Fibroblast of lung (primary cell): Measurements from ENCODE around the gene CLSTN2.

ENCODE experiments used
- EZH2 ChIP-seq: IDR thresholded peaks from 2 replicates; pipeline ENCODE4 v1.5.1; 2012; ENCODE audit warnings: low read length, control low read depth, mild to moderate bottlenecking; ENCODE audit errors: missing control alignments
- TF ChIP-seq, protein P1 (sequence below), 2 donors: IDR thresholded peaks in 1 of 2; conservative IDR thresholded peaks in 1 of 2; 1 replicate in 1 of 2; 2 replicates in 1 of 2; pipeline ENCODE4 v1.5.1; 2011 to 2012; ENCODE audit warnings: low read length in 2 of 2, control low read depth in 1 of 2, inconsistent platforms in 1 of 2, low read depth in 1 of 2, mild to moderate bottlenecking in 1 of 2

GRCh38 chr3:140145528-140145927 is 210.5 kb downstream of the CLSTN2 start:
- TF ChIP-seq, protein P1, sequence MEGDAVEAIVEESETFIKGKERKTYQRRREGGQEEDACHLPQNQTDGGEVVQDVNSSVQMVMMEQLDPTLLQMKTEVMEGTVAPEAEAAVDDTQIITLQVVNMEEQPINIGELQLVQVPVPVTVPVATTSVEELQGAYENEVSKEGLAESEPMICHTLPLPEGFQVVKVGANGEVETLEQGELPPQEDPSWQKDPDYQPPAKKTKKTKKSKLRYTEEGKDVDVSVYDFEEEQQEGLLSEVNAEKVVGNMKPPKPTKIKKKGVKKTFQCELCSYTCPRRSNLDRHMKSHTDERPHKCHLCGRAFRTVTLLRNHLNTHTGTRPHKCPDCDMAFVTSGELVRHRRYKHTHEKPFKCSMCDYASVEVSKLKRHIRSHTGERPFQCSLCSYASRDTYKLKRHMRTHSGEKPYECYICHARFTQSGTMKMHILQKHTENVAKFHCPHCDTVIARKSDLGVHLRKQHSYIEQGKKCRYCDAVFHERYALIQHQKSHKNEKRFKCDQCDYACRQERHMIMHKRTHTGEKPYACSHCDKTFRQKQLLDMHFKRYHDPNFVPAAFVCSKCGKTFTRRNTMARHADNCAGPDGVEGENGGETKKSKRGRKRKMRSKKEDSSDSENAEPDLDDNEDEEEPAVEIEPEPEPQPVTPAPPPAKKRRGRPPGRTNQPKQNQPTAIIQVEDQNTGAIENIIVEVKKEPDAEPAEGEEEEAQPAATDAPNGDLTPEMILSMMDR (conservative IDR thresholded peaks at IDR 0.05 in 1 of 2, IDR thresholded peaks at IDR 0.05 in 1 of 2; ENCODE audit: low read depth in 1 of 2, low read length in 2 of 2), result no peak
- no peak for TF ChIP-seq EZH2
